ENCODE results near the gene PDK4.

Gene PDK4

DNA sequence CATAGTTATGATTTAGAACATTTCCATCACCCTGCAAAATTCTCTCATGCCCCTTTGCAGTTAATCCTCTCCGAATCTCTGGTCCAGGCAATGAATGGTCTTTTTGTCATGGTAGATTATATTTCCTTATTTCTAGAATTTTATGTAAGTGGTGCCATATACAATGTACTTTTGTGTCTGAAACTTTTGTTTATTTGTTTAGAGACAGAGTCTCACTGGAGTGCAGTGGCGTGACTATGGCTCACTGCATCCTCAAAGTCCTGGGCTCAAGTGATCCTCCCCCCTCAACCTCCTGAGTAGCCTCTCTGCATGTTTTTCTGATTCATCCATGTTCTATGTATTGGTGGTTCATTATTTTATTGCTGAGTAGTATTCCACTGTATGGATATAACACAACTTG is 23.2 kb upstream of the PDK4 start:
- TF ChIP-seq CTCF (IDR thresholded peaks at IDR 0.05; ENCODE audit: insufficient read depth, low read depth, low read length, missing control alignments) = no peak
- no peak overlapping the region for H3K4me3 ChIP-seq (ENCODE audit: low read depth, low read length)
- DNase-seq (ENCODE audit: low read depth) = no peak

DNA sequence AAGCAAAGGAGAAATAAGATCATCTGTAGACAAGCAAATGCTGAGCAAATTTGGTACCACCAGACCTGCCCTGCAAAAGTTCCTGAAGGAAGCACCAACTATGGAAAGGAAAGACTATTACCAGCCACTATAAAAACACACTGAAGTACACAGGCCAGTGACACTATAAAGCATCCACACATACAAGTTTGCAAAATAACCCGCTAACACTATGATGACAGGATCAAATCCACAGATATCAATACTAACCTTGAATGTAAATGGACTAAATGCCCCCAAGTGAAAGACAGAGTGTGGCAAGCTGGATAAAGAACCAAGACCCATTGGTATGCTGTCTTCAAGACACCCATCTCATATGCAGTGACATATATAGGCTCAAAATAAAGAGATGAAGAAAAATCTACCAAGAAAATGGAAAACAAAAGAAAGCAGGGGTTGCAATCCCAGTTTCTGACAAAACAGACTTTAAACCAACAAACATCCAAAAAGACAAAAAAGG is 18.2 kb upstream of the PDK4 start:
- H3K4me3 ChIP-seq (ENCODE audit: low read depth, low read length) = no peak overlapping the region
- TF ChIP-seq CTCF (IDR thresholded peaks at IDR 0.05; ENCODE audit: insufficient read depth, low read depth, low read length, missing control alignments) = no peak
- DNase-seq (ENCODE audit: low read depth) = no peak

DNA sequence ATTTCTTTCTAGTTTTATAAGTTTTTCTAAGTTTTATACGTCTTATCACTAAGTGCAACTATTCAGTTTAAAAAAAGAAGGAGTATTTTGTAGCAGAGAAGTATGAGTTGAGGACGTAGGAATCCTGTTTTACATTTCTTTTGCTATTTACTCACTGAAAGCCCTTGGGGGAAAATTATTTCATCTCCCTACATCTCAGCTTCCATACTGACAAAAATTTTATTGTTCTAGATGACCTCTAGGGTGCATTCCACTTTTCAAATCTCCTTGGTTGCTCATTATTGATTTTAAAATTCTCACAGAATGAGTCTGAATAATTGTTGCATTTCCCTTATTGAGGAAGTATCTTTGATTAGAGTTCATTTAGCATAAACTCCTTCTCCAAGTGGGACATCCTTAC is 14.9 kb upstream of the PDK4 start:
- TF ChIP-seq CTCF (IDR thresholded peaks at IDR 0.05; ENCODE audit: insufficient read depth, low read depth, low read length, missing control alignments) = no peak
- no peak overlapping the region for H3K4me3 ChIP-seq (ENCODE audit: low read depth, low read length)
- no peak for DNase-seq (ENCODE audit: low read depth)

- no peak for DNase-seq (ENCODE audit: low read depth)
- H3K4me3 ChIP-seq (ENCODE audit: low read depth, low read length) = no peak overlapping the region
- TF ChIP-seq CTCF (IDR thresholded peaks at IDR 0.05; ENCODE audit: insufficient read depth, low read depth, low read length, missing control alignments) = no peak
Observed at GRCh38 chr7:95609277-95609971, 13.1 kb upstream of the PDK4 start.

GRCh38 chr7:95608359-95609173 is 12.2 kb upstream of the PDK4 start:
- DNase-seq (ENCODE audit: low read depth) = peak; percentile 54
- H3K4me3 ChIP-seq (ENCODE audit: low read depth, low read length) = no peak overlapping the region

GRCh38 chr7:95607561-95607960 is 11.2 kb upstream of the PDK4 start:
- no peak for TF ChIP-seq CTCF (IDR thresholded peaks at IDR 0.05; ENCODE audit: insufficient read depth, low read depth, low read length, missing control alignments)
- no peak overlapping the region for H3K4me3 ChIP-seq (ENCODE audit: low read depth, low read length)
- no peak for DNase-seq (ENCODE audit: low read depth)

More at GRCh38 chr7:95608359-95609173, 12.2 kb upstream of the PDK4 start:
- TF ChIP-seq CTCF (IDR thresholded peaks at IDR 0.05; ENCODE audit: insufficient read depth, low read depth, low read length, missing control alignments) = no peak

All from GM12865 (cell line).